ENCODE results near the gene GIPR. TPM values are rescaled to one million over a fixed set of nuclear protein-coding genes. Genes with fewer than 3 reads are reported as not detected.
"Not testable (repeated sequence)": the region's sequence is repeated elsewhere in the genome, so short reads cannot be mapped to it uniquely, and the experiment has no call there.

Gene GIPR
- total and polyA plus RNA-seq, 2 donors (not counting 1 experiment from before 2014, with no cell fraction given): 0.25 TPM; not detected in 1

DNA sequence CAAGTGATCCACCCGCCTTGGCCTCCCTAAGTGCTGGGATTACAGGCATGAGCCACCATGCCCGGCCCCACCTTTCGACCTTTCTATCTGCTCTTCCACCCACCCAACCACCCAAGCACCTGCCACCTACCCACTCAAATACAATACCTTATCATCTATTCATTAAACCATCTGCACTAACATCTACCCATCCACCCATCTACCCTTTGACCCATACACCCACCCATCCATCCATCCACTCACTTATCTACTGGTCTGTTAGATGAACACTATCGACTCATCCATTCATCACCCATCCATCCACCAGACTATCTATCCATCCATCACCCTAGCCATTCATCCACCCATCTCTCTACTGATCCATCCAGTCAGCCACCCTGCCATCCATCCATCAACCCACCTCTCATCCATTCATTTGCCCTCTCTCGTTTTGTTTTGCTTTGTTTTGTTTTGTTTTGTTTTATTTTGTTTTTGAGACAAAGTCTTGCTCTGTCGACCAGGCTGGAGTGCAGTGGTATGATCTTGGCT is 46.0 kb upstream of the GIPR start:
- H3K36me3 ChIP-seq (ENCODE audit: control insufficient read depth, insufficient read depth, low read length): peaks cover 15% of the 10 kb centered on the region
- no peaks in the 10 kb centered on the region for H4K20me1 ChIP-seq (ENCODE audit: control insufficient read depth, extremely low read depth, insufficient read depth, low read length)
- no peak overlapping the region for H3K4me2 ChIP-seq (ENCODE audit: extremely low read depth, insufficient read depth, low read length)
- TF ChIP-seq EZH2 (IDR thresholded peaks at IDR 0.05; ENCODE audit: low read length, missing control alignments): no peak
- TF ChIP-seq, protein P1, sequence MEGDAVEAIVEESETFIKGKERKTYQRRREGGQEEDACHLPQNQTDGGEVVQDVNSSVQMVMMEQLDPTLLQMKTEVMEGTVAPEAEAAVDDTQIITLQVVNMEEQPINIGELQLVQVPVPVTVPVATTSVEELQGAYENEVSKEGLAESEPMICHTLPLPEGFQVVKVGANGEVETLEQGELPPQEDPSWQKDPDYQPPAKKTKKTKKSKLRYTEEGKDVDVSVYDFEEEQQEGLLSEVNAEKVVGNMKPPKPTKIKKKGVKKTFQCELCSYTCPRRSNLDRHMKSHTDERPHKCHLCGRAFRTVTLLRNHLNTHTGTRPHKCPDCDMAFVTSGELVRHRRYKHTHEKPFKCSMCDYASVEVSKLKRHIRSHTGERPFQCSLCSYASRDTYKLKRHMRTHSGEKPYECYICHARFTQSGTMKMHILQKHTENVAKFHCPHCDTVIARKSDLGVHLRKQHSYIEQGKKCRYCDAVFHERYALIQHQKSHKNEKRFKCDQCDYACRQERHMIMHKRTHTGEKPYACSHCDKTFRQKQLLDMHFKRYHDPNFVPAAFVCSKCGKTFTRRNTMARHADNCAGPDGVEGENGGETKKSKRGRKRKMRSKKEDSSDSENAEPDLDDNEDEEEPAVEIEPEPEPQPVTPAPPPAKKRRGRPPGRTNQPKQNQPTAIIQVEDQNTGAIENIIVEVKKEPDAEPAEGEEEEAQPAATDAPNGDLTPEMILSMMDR (conservative IDR thresholded peaks at IDR 0.05 in 1 of 2, IDR thresholded peaks at IDR 0.05 in 1 of 2; ENCODE audit: low read depth in 1 of 2, low read length in 2 of 2): no peak
- no peaks in the 10 kb centered on the region for H3K9me3 ChIP-seq (ENCODE audit: control insufficient read depth, insufficient read depth, low read depth, low read length)
- H3K4me1 ChIP-seq (ENCODE audit: control insufficient read depth, extremely low read depth, insufficient read depth, low read length): no peaks in the 10 kb centered on the region
- no peaks in the 10 kb centered on the region for H3K79me2 ChIP-seq (ENCODE audit: control insufficient read depth, insufficient read depth, low read length)
- no peaks in the 10 kb centered on the region for H3K27me3 ChIP-seq (ENCODE audit: control insufficient read depth, insufficient read depth, low read length)
- DNase-seq (ENCODE audit: low read depth in 2 of 2): no peak
- H3K27ac ChIP-seq (ENCODE audit: insufficient read depth, low read length): no peak overlapping the region
- no peak overlapping the region for H3K9ac ChIP-seq (ENCODE audit: insufficient read depth, low read length)
- H3K4me3 ChIP-seq (replicated peaks in 1 of 4; ENCODE audit: control extremely low read depth in 1 of 4, insufficient read depth in 1 of 4, low read depth in 3 of 4, low read length in 4 of 4): no peak overlapping the region
- H2AFZ ChIP-seq (ENCODE audit: low read length): no peak overlapping the region

DNA sequence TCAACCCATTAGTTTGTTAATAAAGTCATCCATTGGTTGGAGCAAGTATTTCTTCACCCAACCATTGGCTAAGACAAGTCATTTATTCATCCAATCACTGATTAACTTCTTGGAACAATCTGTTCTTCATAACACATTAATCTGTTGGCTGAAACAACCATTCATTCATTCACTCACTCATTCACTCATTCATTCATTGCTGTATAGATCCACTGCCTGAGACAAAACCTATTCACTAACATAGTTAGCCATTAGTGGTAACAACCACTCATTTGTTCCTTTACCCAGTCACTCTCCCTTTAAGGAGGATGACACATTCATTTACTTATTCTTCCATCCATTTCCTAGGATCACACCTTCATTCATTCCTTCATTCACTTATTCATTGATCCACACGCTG is 44.0 kb upstream of the GIPR start:
- Histone ChIP-seq H3K4me1 (ENCODE audit: control insufficient read depth, extremely low read depth, insufficient read depth, low read length) (no peaks in the 10 kb centered on the region), H3K27me3 (ENCODE audit: control insufficient read depth, insufficient read depth, low read length) (no peaks in the 10 kb centered on the region), H3K79me2 (ENCODE audit: control insufficient read depth, insufficient read depth, low read length) (no peaks in the 10 kb centered on the region), H3K9me3 (ENCODE audit: control insufficient read depth, insufficient read depth, low read depth, low read length) (no peaks in the 10 kb centered on the region), H3K9ac (ENCODE audit: insufficient read depth, low read length) (no peak overlapping the region), H2AFZ (ENCODE audit: low read length) (no peak overlapping the region), H3K36me3 (ENCODE audit: control insufficient read depth, insufficient read depth, low read length) (peaks cover 13% of the 10 kb centered on the region), H3K27ac (ENCODE audit: insufficient read depth, low read length) (no peak overlapping the region), H3K4me2 (ENCODE audit: extremely low read depth, insufficient read depth, low read length) (no peak overlapping the region), H4K20me1 (ENCODE audit: control insufficient read depth, extremely low read depth, insufficient read depth, low read length) (no peaks in the 10 kb centered on the region), H3K4me3 (replicated peaks in 1 of 4; ENCODE audit: control extremely low read depth in 1 of 4, insufficient read depth in 1 of 4, low read depth in 3 of 4, low read length in 4 of 4) (no peak overlapping the region)
- DNase-seq (ENCODE audit: low read depth in 2 of 2): no peak
- TF ChIP-seq, protein P1 (conservative IDR thresholded peaks at IDR 0.05 in 1 of 2, IDR thresholded peaks at IDR 0.05 in 1 of 2; ENCODE audit: low read depth in 1 of 2, low read length in 2 of 2): no peak
- TF ChIP-seq EZH2 (IDR thresholded peaks at IDR 0.05; ENCODE audit: low read length, missing control alignments): no peak

DNA sequence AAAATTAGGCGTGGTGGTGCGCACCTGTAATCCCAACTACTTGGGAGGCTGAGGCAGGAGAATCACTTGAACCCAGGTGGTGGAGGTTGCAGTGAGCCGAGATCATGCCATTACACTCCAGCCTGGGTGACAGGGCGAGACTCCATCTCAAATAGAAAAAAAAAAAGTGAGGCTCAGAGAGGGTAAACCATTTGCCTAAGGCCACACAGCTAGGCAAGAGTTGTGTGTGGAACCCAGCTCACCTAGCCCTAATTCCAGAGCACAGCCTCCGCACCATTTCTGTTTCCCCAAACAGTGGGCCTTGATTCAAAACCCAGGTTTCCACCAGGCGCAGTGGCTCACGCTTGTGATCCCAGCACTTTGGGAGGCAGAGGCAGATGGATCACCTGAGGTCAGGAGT is 39.8 kb upstream of the GIPR start:
- H3K27me3 ChIP-seq (ENCODE audit: control insufficient read depth, insufficient read depth, low read length); DNase-seq (ENCODE audit: low read depth in 2 of 2); H3K36me3 ChIP-seq (ENCODE audit: control insufficient read depth, insufficient read depth, low read length); H2AFZ ChIP-seq (ENCODE audit: low read length); H3K4me1 ChIP-seq (ENCODE audit: control insufficient read depth, extremely low read depth, insufficient read depth, low read length); H3K9ac ChIP-seq (ENCODE audit: insufficient read depth, low read length); H3K4me2 ChIP-seq (ENCODE audit: extremely low read depth, insufficient read depth, low read length); H3K79me2 ChIP-seq (ENCODE audit: control insufficient read depth, insufficient read depth, low read length); H3K27ac ChIP-seq (ENCODE audit: insufficient read depth, low read length); H3K9me3 ChIP-seq (ENCODE audit: control insufficient read depth, insufficient read depth, low read depth, low read length); H4K20me1 ChIP-seq (ENCODE audit: control insufficient read depth, extremely low read depth, insufficient read depth, low read length); H3K4me3 ChIP-seq (replicated peaks in 1 of 4; ENCODE audit: control extremely low read depth in 1 of 4, insufficient read depth in 1 of 4, low read depth in 3 of 4, low read length in 4 of 4): not testable (repeated sequence)
